ENCODE measurements around the gene DMC1. TPM values are rescaled to one million over a fixed set of nuclear protein-coding genes. Genes with fewer than 3 reads are reported as not detected.

The DMC1 gene
- total RNA-seq, 1 experiment from 2014 or later = 6.8 TPM

DNA sequence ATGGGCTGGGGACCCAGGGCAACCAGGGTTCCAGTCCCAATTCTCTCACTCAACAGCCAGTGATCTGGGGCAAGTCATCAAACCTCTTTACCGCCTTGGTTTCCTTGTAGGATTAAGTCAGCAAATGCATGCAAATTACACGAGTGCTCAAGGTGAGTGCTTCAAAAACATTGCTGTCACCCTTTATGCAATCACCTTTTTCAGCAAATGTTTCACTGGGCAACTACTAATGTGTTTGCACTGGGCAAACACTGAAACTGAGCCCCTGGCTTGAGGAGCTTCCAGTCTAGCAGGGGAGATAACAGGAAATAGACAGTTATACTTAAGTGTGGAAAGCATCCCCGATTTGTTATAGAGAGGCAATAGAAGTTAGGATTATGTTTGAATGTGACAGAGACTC, 37.7 kb upstream of the DMC1 start:
- Histone ChIP-seq H3K9me3 (ENCODE audit: control insufficient read depth, low read depth, low read length) (no peaks in the 10 kb centered on the region), H4K20me1 (ENCODE audit: control insufficient read depth, insufficient read depth, insufficient read length) (no peaks in the 10 kb centered on the region), H2AK5ac (ENCODE audit: insufficient read length, low read length) (no peak overlapping the region), H2BK20ac (ENCODE audit: low read depth, low read length, poor library complexity, severe bottlenecking) (no peak overlapping the region), H3K14ac (ENCODE audit: insufficient read depth, low read length) (no peak overlapping the region), H3K56ac (ENCODE audit: insufficient read length, low read depth, low read length) (no peak overlapping the region), H3K4me2 (ENCODE audit: insufficient read depth, insufficient read length, low read length) (no peak overlapping the region), H3K4ac (ENCODE audit: low read depth, low read length) (no peak overlapping the region), H3K9ac (ENCODE audit: extremely low read depth, insufficient read length, low read length) (no peak overlapping the region), H2AFZ (ENCODE audit: low read length) (no peak overlapping the region), H2BK15ac (ENCODE audit: low read depth, low read length) (no peak overlapping the region), H4K8ac (replicated peaks; ENCODE audit: insufficient read length, low read depth, low read length) (no peak overlapping the region), H2BK120ac (ENCODE audit: low read depth, low read length, poor library complexity, severe bottlenecking) (no peak overlapping the region), H4K91ac (ENCODE audit: insufficient read length, low read depth, low read length) (no peak overlapping the region), H3K79me2 (ENCODE audit: insufficient read depth, low read length) (no peaks in the 10 kb centered on the region), H2BK5ac (ENCODE audit: insufficient read length, low read length) (no peak overlapping the region), H3T11ph (ENCODE audit: low read length) (no peak overlapping the region), H3K27me3 (ENCODE audit: insufficient read depth, low read length) (no peaks in the 10 kb centered on the region), H3K79me1 (ENCODE audit: insufficient read depth, low read depth, low read length, poor library complexity, severe bottlenecking) (no peaks in the 10 kb centered on the region), H3K27ac (ENCODE audit: insufficient read length, low read depth, low read length) (no peak overlapping the region), H4K5ac (ENCODE audit: insufficient read length, low read depth, low read length) (no peak overlapping the region), H3K4me1 (ENCODE audit: insufficient read depth, low read length) (no peaks in the 10 kb centered on the region), H3K23ac (ENCODE audit: insufficient read length, low read depth, low read length) (no peak overlapping the region), H3K23me2 (ENCODE audit: insufficient read length, low read depth, low read length, poor library complexity, severe bottlenecking) (no peaks in the 10 kb centered on the region), H3K18ac (ENCODE audit: insufficient read length, low read depth, low read length) (no peak overlapping the region), H2BK12ac (ENCODE audit: insufficient read length, low read depth, low read length) (no peak overlapping the region)
- Mint-ChIP-seq H3K4me3 (no peak overlapping the region), H3K4me1 (peaks cover 0 to 2% of the 10 kb centered on the region in 2 experiments; a peak in 2 of 4 replicates), H3K27ac (0 out of 7 replicates have a peak overlapping the region, but pooled peaks of 1 of the 3 experiments have one; percentile 6), H3K36me3 (ENCODE audit: insufficient read depth in 1 of 3, low read depth in 3 of 3) (peaks cover 0 to 4% (median 0%) of the 10 kb centered on the region in 3 experiments; a peak in 1 of 7 replicates), H3K9me3 (no peaks in the 10 kb centered on the region), H3K27me3 (ENCODE audit: low read depth) (no peaks in the 10 kb centered on the region)
- WGBS (ENCODE audit: extremely low coverage, insufficient read length, low lambda C conversion rate) = no CpG with 5 or more reads among the region's 3 CpGs
- DNase-seq = no peak
- TF ChIP-seq, protein P1, sequence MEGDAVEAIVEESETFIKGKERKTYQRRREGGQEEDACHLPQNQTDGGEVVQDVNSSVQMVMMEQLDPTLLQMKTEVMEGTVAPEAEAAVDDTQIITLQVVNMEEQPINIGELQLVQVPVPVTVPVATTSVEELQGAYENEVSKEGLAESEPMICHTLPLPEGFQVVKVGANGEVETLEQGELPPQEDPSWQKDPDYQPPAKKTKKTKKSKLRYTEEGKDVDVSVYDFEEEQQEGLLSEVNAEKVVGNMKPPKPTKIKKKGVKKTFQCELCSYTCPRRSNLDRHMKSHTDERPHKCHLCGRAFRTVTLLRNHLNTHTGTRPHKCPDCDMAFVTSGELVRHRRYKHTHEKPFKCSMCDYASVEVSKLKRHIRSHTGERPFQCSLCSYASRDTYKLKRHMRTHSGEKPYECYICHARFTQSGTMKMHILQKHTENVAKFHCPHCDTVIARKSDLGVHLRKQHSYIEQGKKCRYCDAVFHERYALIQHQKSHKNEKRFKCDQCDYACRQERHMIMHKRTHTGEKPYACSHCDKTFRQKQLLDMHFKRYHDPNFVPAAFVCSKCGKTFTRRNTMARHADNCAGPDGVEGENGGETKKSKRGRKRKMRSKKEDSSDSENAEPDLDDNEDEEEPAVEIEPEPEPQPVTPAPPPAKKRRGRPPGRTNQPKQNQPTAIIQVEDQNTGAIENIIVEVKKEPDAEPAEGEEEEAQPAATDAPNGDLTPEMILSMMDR (conservative IDR thresholded peaks at IDR 0.05) = no peak
